ENCODE data around the gene BRIX1. TPM values are rescaled to one million over a fixed set of nuclear protein-coding genes. Genes with fewer than 3 reads are reported as not detected.

BRIX1 gene
- total RNA-seq, 1 experiment from 2014 or later, result 77.0 TPM

DNA sequence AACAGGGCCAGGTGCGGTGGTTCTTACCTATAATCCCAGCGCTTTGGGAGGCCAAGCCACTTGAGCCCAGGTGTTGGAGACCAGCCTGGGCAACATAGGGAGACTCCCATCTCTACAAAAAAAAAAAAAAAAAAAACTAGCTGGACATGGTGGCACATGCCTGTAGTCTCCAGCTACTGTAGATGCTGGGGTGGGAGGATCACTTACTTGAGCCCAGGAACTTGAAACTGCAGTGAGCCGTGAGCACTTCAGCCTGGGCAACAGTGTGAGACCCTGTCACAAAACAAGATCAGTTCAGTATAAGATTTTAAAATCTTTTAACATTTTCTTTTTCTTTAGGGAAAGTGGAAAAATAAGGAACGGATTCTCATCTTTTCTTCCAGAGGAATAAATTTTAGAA lies 2.5 kb downstream of the BRIX1 start:
- Histone ChIP-seq H2BK15ac (ENCODE audit: low read depth, low read length) (no peak overlapping the region), H4K20me1 (ENCODE audit: control insufficient read depth, insufficient read depth, insufficient read length) (no peaks in the 10 kb centered on the region), H3K9ac (ENCODE audit: extremely low read depth, insufficient read length, low read length) (no peak overlapping the region), H3K56ac (ENCODE audit: insufficient read length, low read depth, low read length) (no peak overlapping the region), H2BK12ac (ENCODE audit: insufficient read length, low read depth, low read length) (no peak overlapping the region), H2AK5ac (ENCODE audit: insufficient read length, low read length) (no peak overlapping the region), H3K79me2 (ENCODE audit: insufficient read depth, low read length) (peaks cover 28% of the 10 kb centered on the region), H2AFZ (ENCODE audit: low read length) (no peak overlapping the region), H3T11ph (ENCODE audit: low read length) (no peak overlapping the region), H3K27me3 (ENCODE audit: insufficient read depth, low read length) (no peaks in the 10 kb centered on the region), H2BK5ac (ENCODE audit: insufficient read length, low read length) (no peak overlapping the region), H3K9me3 (ENCODE audit: control insufficient read depth, low read depth, low read length) (no peaks in the 10 kb centered on the region), H3K4me2 (ENCODE audit: insufficient read depth, insufficient read length, low read length) (no peak overlapping the region), H3K14ac (ENCODE audit: insufficient read depth, low read length) (no peak overlapping the region), H3K27ac (ENCODE audit: insufficient read length, low read depth, low read length) (no peak overlapping the region), H3K4me1 (ENCODE audit: insufficient read depth, low read length) (no peaks in the 10 kb centered on the region), H2BK20ac (ENCODE audit: low read depth, low read length, poor library complexity, severe bottlenecking) (no peak overlapping the region), H3K18ac (ENCODE audit: insufficient read length, low read depth, low read length) (no peak overlapping the region), H3K23ac (ENCODE audit: insufficient read length, low read depth, low read length) (no peak overlapping the region), H4K5ac (ENCODE audit: insufficient read length, low read depth, low read length) (no peak overlapping the region), H2BK120ac (ENCODE audit: low read depth, low read length, poor library complexity, severe bottlenecking) (no peak overlapping the region), H4K91ac (ENCODE audit: insufficient read length, low read depth, low read length) (no peak overlapping the region), H3K79me1 (ENCODE audit: insufficient read depth, low read depth, low read length, poor library complexity, severe bottlenecking) (no peaks in the 10 kb centered on the region), H4K8ac (replicated peaks; ENCODE audit: insufficient read length, low read depth, low read length) (no peak overlapping the region), H3K4ac (ENCODE audit: low read depth, low read length) (no peak overlapping the region), H3K23me2 (ENCODE audit: insufficient read length, low read depth, low read length, poor library complexity, severe bottlenecking) (peaks cover 5% of the 10 kb centered on the region)
- Mint-ChIP-seq H3K4me3 (no peak overlapping the region; a peak in 3 of 5 replicates), H3K36me3 (ENCODE audit: insufficient read depth in 1 of 3, low read depth in 3 of 3) (peaks cover 26 to 62% (median 56%) of the 10 kb centered on the region in 3 experiments), H3K9me3 (no peaks in the 10 kb centered on the region), H3K27me3 (ENCODE audit: low read depth) (no peaks in the 10 kb centered on the region), H3K27ac (no peak overlapping the region; a peak in 1 of 7 replicates), H3K4me1 (peaks cover 21 to 25% of the 10 kb centered on the region in 2 experiments)
- TF ChIP-seq CTCF (conservative IDR thresholded peaks at IDR 0.05), result no peak
- no peak for DNase-seq
- WGBS (ENCODE audit: extremely low coverage, insufficient read length, low lambda C conversion rate), result no CpG with 5 or more reads among the region's 4 CpGs
